HUES48 (cell line): ENCODE results near the gene RARB.

Experiments used
- H3K27ac ChIP-seq: one replicate; pipeline ENCODE4 v1.7.0; 2013; ENCODE audit warnings: low read depth, low read length, inconsistent platforms
- H3K27me3 ChIP-seq: 2 replicates; pipeline ENCODE4 v1.6.1; 2013; ENCODE audit warnings: mild to moderate bottlenecking, low read length; ENCODE audit not compliant: control insufficient read depth, insufficient read depth
- H3K36me3 ChIP-seq: 2 replicates; pipeline ENCODE4 v1.6.1; 2013; ENCODE audit warnings: low read length; ENCODE audit not compliant: control insufficient read depth, insufficient read depth
- H3K4me1 ChIP-seq: 2 replicates; pipeline ENCODE4 v1.6.1; 2013; ENCODE audit warnings: mild to moderate bottlenecking, low read length; ENCODE audit not compliant: control insufficient read depth, insufficient read depth
- H3K4me3 ChIP-seq: 2 replicates; pipeline ENCODE4 v1.5.1; 2013; ENCODE audit warnings: mild to moderate bottlenecking, low read depth, low read length
- H3K9ac ChIP-seq: 2 replicates; pipeline ENCODE4 v1.6.1; 2013; ENCODE audit warnings: mild to moderate bottlenecking, low read depth, low read length, moderate library complexity
- H3K9me3 ChIP-seq: 2 replicates; pipeline ENCODE4 v1.6.1; 2013; ENCODE audit warnings: low read length; ENCODE audit not compliant: control insufficient read depth, insufficient read depth

Gene RARB

GRCh38 chr3:25458420-25458814, 30.4 kb downstream of the RARB start:
- peaks cover 29% of the 10 kb centered on the region for H3K4me1 ChIP-seq
- H3K27me3 ChIP-seq, result no peaks in the 10 kb centered on the region
- no peaks in the 10 kb centered on the region for H3K9me3 ChIP-seq
- H3K27ac ChIP-seq, result no peak overlapping the region
- H3K9ac ChIP-seq, result no peak overlapping the region
- H3K4me3 ChIP-seq, result no peak overlapping the region
- no peaks in the 10 kb centered on the region for H3K36me3 ChIP-seq

GRCh38 chr3:25460751-25461150, 32.7 kb downstream of the RARB start:
- Histone ChIP-seq H3K27me3 (no peaks in the 10 kb centered on the region), H3K36me3 (no peaks in the 10 kb centered on the region), H3K27ac (no peak overlapping the region), H3K9me3 (no peaks in the 10 kb centered on the region), H3K4me1 (peaks cover 6% of the 10 kb centered on the region), H3K9ac (no peak overlapping the region), H3K4me3 (no peak overlapping the region)

GRCh38 chr3:25461946-25462345, 33.9 kb downstream of the RARB start:
- no peak overlapping the region for H3K27ac ChIP-seq
- no peaks in the 10 kb centered on the region for H3K4me1 ChIP-seq
- H3K36me3 ChIP-seq, result no peaks in the 10 kb centered on the region
- H3K9me3 ChIP-seq, result no peaks in the 10 kb centered on the region
- no peak overlapping the region for H3K4me3 ChIP-seq
- no peaks in the 10 kb centered on the region for H3K27me3 ChIP-seq
- no peak overlapping the region for H3K9ac ChIP-seq

- Histone ChIP-seq H3K9me3 (no peaks in the 10 kb centered on the region), H3K4me1 (no peaks in the 10 kb centered on the region), H3K27ac (no peak overlapping the region), H3K36me3 (no peaks in the 10 kb centered on the region), H3K4me3 (no peak overlapping the region), H3K9ac (no peak overlapping the region), H3K27me3 (no peaks in the 10 kb centered on the region)
Observed at GRCh38 chr3:25462495-25462894, 34.4 kb downstream of the RARB start.

- H3K4me1 ChIP-seq, result no peaks in the 10 kb centered on the region
- H3K9me3 ChIP-seq, result no peaks in the 10 kb centered on the region
- no peak overlapping the region for H3K9ac ChIP-seq
- no peak overlapping the region for H3K4me3 ChIP-seq
- H3K27me3 ChIP-seq, result no peaks in the 10 kb centered on the region
- no peak overlapping the region for H3K27ac ChIP-seq
- no peaks in the 10 kb centered on the region for H3K36me3 ChIP-seq
Observed at GRCh38 chr3:25463836-25464418, 35.9 kb downstream of the RARB start.

GRCh38 chr3:25465266-25465860, 37.3 kb downstream of the RARB start:
- H3K4me3 ChIP-seq, result no peak overlapping the region
- H3K9me3 ChIP-seq, result no peaks in the 10 kb centered on the region
- no peaks in the 10 kb centered on the region for H3K27me3 ChIP-seq
- no peak overlapping the region for H3K9ac ChIP-seq
- H3K36me3 ChIP-seq, result no peaks in the 10 kb centered on the region
- H3K27ac ChIP-seq, result no peak overlapping the region
- H3K4me1 ChIP-seq, result peaks cover 4% of the 10 kb centered on the region; the same call in 1 of the 2 replicates

- H3K9ac ChIP-seq, result no peak overlapping the region
- peaks cover 16% of the 10 kb centered on the region; the same call in 1 of the 2 replicates for H3K4me1 ChIP-seq
- no peaks in the 10 kb centered on the region for H3K36me3 ChIP-seq
- no peak overlapping the region for H3K27ac ChIP-seq
- H3K27me3 ChIP-seq, result no peaks in the 10 kb centered on the region
- no peaks in the 10 kb centered on the region for H3K9me3 ChIP-seq
- H3K4me3 ChIP-seq, result no peak overlapping the region
Observed at GRCh38 chr3:25468866-25469319, 40.8 kb downstream of the RARB start.

- Histone ChIP-seq H3K27me3 (no peaks in the 10 kb centered on the region), H3K27ac (no peak overlapping the region), H3K4me3 (no peak overlapping the region), H3K36me3 (no peaks in the 10 kb centered on the region), H3K9me3 (no peaks in the 10 kb centered on the region), H3K4me1 (peaks cover 16% of the 10 kb centered on the region; the same call in 1 of the 2 replicates), H3K9ac (no peak overlapping the region)
Observed at GRCh38 chr3:25469558-25469957, 41.5 kb downstream of the RARB start.

GRCh38 chr3:25471081-25471768, 43.2 kb downstream of the RARB start:
- peaks cover 16% of the 10 kb centered on the region; the same call in 1 of the 2 replicates for H3K4me1 ChIP-seq
- H3K27me3 ChIP-seq, result no peaks in the 10 kb centered on the region
- no peaks in the 10 kb centered on the region for H3K9me3 ChIP-seq

GRCh38 chr3:25472153-25472552, 44.1 kb downstream of the RARB start:
- Histone ChIP-seq H3K4me3 (no peak overlapping the region), H3K9me3 (no peaks in the 10 kb centered on the region), H3K36me3 (no peaks in the 10 kb centered on the region), H3K27ac (no peak overlapping the region), H3K27me3 (no peaks in the 10 kb centered on the region), H3K4me1 (peaks cover 16% of the 10 kb centered on the region; the same call in 1 of the 2 replicates), H3K9ac (no peak overlapping the region)

More at GRCh38 chr3:25471081-25471768, 43.2 kb downstream of the RARB start:
- H3K4me3 ChIP-seq, result no peak overlapping the region
- no peak overlapping the region for H3K27ac ChIP-seq
- no peaks in the 10 kb centered on the region for H3K36me3 ChIP-seq
- H3K9ac ChIP-seq, result no peak overlapping the region

GRCh38 chr3:25472731-25473130, 44.7 kb downstream of the RARB start:
- H3K36me3 ChIP-seq, result no peaks in the 10 kb centered on the region
- H3K9ac ChIP-seq, result no peak overlapping the region
- H3K4me3 ChIP-seq, result no peak overlapping the region
- H3K27ac ChIP-seq, result no peak overlapping the region
- H3K9me3 ChIP-seq, result no peaks in the 10 kb centered on the region
- peaks cover 16% of the 10 kb centered on the region; the same call in 1 of the 2 replicates for H3K4me1 ChIP-seq
- no peaks in the 10 kb centered on the region for H3K27me3 ChIP-seq
